NCI-H187 treated with DMSO at 0.1 percent for 48 hours (cell line): ENCODE results near the gene BRCA1.
"Not testable (repeated sequence)": the region's sequence is repeated elsewhere in the genome, so short reads cannot be mapped to it uniquely, and the experiment has no call there.

ENCODE experiments used
- DNase-seq: peaks from one replicate; lab custom pipeline; 2025; lab: John Stamatoyannopoulos, UW

The BRCA1 gene

GRCh38 chr17:43133439-43133838 lies 8.3 kb upstream of the BRCA1 start:
- not testable (repeated sequence) for DNase-seq

DNA sequence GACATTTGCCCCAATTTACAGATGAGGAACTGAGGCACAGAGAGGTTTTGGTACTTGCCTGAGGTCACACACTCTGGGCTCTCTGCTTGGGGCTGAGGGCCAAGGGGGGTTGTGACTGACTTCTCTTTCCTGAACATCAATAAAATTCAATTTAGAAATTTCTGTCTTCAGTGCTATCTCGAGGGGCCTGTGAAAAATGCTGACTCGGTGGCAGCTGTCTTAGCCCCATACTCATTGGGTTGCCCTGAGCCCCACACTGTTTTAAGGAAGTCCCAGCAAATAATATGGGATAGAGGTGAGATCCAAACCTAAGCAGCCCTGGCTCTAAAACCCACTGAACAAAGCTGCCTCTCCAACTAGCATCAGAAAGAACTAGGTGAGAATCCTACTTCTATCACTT lies 7.0 kb upstream of the BRCA1 start:
- DNase-seq: no peak

GRCh38 chr17:43129671-43130010 lies 4.5 kb upstream of the BRCA1 start:
- no peak for DNase-seq

- not testable (repeated sequence) for DNase-seq
These were observed 2.2 kb upstream of the BRCA1 start for GRCh38 chr17:43127333-43127876.

GRCh38 chr17:43126911-43127290 lies 1.7 kb upstream of the BRCA1 start:
- no peak for DNase-seq

DNA sequence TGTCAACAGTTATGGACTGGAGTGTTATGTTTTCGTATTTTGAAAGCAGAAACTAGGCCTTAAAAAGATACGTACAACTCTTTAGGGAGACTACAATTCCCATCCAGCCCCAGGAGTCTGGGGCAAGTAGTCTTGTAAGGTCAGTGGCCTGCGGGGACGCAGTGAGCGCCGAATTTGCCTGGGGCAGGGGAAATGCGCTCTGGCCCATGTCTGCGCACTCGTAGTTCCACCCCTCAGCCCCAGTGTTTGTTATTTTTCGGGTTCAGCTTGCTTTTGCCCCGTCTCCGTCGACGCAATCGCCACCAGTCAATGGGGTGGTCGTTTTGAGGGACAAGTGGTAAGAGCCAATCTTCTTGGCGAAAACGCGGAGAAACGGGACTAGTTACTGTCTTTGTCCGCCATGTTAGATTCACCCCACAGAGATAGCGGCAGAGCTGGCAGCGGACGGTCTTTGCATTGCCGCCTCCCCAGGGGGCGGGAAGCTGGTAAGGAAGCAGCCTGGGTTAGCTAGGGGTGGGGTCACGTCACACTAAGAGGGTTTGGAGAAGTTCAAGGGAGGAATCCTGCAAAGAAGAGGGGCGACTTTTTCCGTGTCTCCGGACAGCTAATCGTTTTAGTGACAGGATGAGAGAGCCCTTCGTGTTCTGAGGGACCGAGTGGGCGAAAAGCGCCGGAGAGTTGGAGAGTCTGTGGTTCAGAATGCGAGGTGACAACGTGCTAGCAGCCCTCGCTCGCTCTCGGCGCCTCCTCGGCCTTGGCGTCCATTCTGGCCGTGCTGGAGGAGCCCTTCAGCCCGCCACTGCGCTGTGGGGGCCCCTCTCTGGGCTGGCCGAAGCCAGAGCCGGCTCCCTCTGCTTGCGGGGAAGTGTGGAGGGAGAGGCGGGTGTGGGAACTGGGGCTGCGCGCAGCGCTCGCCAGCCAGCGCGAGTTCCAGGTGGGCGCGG lies 1.1 kb upstream of the BRCA1 start:
- DNase-seq: no peak

DNA sequence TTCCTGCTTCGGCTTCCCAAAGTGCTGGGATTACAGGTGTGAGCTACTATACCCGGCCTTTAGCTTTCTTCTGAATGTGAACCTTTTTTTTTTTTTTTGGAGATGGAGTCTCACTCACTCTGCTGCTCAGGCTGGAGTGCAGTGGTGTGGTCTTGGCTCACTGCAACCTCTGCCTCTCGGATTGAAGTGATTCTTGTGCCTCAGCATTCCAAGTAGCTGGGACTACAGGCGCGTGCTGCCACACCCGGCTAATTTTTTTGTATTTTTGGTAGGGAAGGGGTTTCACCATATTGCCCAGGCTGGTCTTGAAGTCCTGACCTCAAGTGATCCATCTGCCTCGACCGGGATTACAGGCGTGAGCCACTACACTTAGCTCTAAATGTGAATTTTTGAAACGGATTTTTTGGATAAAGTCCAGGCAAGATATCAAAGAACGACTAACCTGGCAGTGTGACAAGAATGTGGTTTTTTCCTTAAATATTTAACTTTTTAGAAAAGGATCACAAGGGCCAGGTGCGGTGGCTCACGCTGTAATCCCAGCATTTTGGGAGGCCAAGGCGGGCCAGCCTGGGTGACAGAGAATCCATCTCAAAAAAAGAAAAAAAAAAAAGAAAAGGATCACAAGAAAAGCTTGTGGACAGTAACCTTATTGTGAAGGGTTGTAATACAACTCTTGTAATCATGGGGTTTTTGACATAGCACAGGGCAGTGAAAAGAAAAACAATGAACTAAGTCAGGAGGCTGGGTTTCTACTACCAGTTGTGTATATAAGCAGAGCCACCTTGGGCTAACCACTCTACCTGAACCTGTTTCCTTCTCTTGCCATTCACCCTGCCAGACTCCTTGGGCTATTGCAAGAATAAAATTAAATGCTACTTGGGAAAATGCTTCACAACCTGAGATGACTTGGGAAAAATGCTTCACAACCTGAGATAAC lies 6.2 kb downstream of the BRCA1 start:
- no peak for DNase-seq

- no peak for DNase-seq
These were observed 11.0 kb downstream of the BRCA1 start for GRCh38 chr17:43114151-43114552.

DNA sequence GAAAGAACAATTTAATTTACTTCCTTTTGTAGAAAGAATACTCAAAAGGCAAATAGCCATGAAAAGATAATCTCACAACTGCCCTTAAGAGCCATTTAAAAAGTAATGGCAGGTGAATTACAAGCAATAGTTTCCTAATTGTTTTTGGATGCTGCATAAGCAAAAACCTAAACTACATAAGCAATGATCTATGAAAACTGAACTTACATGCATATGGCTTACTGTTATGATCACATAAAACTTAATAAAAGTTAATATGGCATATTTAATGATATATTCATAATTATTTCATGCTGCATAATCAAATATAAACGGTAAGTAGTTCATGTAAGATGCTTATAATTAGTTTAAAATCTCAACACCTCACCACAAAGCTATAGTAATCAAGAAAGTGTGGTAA lies 18.6 kb downstream of the BRCA1 start:
- no peak for DNase-seq

- no peak for DNase-seq
These were observed 20.0 kb downstream of the BRCA1 start for GRCh38 chr17:43105146-43105545.

GRCh38 chr17:43104665-43105064 lies 20.5 kb downstream of the BRCA1 start:
- no peak for DNase-seq

- not testable (repeated sequence) for DNase-seq
These were observed 29.8 kb downstream of the BRCA1 start for GRCh38 chr17:43095364-43095763.

DNA sequence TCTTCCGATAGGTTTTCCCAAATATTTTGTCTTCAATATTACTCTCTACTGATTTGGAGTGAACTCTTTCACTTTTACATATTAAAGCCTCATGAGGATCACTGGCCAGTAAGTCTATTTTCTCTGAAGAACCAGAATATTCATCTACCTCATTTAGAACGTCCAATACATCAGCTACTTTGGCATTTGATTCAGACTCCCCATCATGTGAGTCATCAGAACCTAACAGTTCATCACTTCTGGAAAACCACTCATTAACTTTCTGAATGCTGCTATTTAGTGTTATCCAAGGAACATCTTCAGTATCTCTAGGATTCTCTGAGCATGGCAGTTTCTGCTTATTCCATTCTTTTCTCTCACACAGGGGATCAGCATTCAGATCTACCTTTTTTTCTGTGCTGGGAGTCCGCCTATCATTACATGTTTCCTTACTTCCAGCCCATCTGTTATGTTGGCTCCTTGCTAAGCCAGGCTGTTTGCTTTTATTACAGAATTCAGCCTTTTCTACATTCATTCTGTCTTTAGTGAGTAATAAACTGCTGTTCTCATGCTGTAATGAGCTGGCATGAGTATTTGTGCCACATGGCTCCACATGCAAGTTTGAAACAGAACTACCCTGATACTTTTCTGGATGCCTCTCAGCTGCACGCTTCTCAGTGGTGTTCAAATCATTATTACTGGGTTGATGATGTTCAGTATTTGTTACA lies 30.9 kb downstream of the BRCA1 start:
- no peak for DNase-seq

- no peak for DNase-seq
These were observed 32.3 kb downstream of the BRCA1 start for GRCh38 chr17:43092901-43093300.

- no peak for DNase-seq
These were observed 35.1 kb downstream of the BRCA1 start for GRCh38 chr17:43090022-43090421.

DNA sequence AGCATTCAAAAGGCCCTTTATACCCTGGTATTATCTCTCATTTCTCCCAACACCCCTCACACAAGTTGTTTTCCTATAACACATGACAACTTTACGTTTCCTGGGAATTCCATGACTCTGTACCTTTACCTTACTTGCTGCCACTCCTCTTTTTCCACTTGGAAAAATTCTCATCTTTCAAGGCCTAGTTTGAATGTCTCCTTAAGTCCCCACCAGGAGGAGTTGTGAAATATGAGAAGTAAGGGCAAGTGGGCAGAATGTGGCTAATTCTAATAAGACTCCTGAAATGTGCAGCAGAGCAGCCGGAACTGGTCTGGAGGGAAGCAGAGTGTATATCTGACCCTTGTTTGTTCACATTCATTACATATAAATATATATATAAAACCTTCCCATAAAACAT lies 39.7 kb downstream of the BRCA1 start:
- DNase-seq: no peak

DNA sequence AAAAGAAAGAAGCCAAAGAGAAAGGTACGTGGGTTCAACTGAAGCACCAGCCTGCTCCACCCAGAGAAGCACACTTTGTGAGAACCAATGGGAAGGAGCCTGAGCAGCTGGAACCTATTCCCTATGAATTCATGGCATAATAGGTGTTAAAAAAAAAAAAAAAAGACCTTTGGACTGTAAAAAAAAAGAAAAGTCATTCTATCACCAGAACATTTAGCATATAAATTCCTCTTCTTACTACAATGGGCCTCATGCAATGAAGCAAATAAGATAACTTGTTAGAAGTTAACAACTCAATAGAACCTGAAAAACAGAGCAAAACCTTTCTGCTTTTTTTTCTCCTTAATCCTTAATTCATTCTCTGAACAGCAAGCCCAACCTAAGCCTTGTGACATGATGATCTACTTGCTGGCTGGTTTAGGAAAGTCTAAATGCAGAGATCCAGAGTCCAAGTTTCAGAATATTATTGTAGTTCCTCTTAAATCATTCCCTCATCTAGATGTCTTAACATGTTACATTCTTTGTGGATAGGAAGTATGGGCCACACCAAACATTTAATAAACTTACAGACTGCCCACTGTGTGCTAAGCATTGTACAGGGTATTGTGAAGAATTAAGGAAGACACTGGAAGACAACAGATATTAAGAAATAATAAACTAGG lies 45.4 kb downstream of the BRCA1 start:
- no peak for DNase-seq

- no peak for DNase-seq
These were observed 50.3 kb downstream of the BRCA1 start for GRCh38 chr17:43074869-43075268.

- no peak for DNase-seq
These were observed 54.3 kb downstream of the BRCA1 start for GRCh38 chr17:43070872-43071271.

DNA sequence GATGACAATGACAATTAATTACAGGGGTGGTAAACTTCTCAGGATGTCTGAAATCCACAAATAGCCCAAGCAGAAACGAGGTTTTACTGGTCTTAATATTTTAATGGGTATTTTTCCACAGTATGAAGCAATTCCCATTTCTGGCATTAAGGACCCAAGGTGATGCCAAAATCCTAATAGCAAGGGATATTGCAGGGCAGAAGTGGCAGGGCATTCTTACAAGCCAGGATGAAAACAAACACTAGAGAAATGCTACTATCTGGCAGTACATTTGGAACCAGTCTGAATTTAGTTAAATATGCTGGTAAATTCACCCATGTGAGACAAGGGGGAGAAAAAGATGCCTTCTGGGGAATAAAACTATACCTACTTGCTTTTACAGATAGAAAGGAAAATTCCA lies 54.9 kb downstream of the BRCA1 start:
- DNase-seq: no peak

- no peak for DNase-seq
These were observed 55.7 kb downstream of the BRCA1 start for GRCh38 chr17:43069368-43069898.
